Vagina (tissue), 2 donors: ENCODE data around the gene LRRC8E.
"Not testable (repeated sequence)": the region's sequence is repeated elsewhere in the genome, so short reads cannot be mapped to it uniquely, and the experiment has no call there.

ENCODE experiments used
- POLR2A ChIP-seq, 2 donors: fragments of 450-650 bp; IDR thresholded peaks; one replicate each; pipeline ENCODE4 v1.6.1; 2017; ENCODE audit warnings: antibody characterized with exemption in 2 of 2, mild to moderate bottlenecking in 2 of 2, moderate library complexity in 2 of 2
- TF ChIP-seq, protein P1 (sequence below), 3 experiments: fragments of 450-650 bp in 2 of 3; fragments of 200-600 bp in 1 of 3; sonication (generic) in 1 of 3; IDR thresholded peaks; one replicate each; pipeline ENCODE4 v1.5.1; 2017 to 2019; ENCODE audit warnings: antibody characterized with exemption in 3 of 3, mild to moderate bottlenecking in 2 of 3, moderate library complexity in 2 of 3

DNA sequence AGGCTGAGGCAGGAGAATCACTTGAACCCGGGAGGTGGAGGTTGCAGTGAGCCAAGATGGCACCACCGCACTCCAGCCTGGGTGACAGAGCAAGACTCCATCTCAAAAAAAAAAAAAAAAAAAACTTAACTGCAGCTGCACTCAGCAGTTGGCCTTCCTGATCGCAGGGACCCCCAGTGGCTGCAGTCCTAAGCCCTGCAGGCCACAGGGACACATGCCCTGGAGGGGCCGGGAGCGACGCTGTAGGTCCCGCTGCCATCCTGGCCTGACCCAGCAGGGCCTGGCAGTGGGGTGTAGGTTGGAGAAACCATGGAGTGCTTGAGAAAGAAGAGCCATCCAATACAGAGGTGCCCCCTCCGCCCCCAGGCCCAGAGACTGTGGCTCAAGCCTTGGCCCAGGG lies 29.2 kb upstream of the LRRC8E start:
- TF ChIP-seq POLR2A (IDR thresholded peaks at IDR 0.05): not testable (repeated sequence)
- TF ChIP-seq, protein P1, sequence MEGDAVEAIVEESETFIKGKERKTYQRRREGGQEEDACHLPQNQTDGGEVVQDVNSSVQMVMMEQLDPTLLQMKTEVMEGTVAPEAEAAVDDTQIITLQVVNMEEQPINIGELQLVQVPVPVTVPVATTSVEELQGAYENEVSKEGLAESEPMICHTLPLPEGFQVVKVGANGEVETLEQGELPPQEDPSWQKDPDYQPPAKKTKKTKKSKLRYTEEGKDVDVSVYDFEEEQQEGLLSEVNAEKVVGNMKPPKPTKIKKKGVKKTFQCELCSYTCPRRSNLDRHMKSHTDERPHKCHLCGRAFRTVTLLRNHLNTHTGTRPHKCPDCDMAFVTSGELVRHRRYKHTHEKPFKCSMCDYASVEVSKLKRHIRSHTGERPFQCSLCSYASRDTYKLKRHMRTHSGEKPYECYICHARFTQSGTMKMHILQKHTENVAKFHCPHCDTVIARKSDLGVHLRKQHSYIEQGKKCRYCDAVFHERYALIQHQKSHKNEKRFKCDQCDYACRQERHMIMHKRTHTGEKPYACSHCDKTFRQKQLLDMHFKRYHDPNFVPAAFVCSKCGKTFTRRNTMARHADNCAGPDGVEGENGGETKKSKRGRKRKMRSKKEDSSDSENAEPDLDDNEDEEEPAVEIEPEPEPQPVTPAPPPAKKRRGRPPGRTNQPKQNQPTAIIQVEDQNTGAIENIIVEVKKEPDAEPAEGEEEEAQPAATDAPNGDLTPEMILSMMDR (IDR thresholded peaks at IDR 0.05): not testable (repeated sequence)
